HG03097 (cell line): ENCODE data around the gene BAHCC1.

Source experiments
- ATAC-seq: cut with Tn5 transposase; IDR thresholded peaks from one replicate; pipeline ENCODE4 v1.9.1; 2021; ENCODE audit not compliant: unreplicated experiment, low FRiP score

BAHCC1 gene

DNA sequence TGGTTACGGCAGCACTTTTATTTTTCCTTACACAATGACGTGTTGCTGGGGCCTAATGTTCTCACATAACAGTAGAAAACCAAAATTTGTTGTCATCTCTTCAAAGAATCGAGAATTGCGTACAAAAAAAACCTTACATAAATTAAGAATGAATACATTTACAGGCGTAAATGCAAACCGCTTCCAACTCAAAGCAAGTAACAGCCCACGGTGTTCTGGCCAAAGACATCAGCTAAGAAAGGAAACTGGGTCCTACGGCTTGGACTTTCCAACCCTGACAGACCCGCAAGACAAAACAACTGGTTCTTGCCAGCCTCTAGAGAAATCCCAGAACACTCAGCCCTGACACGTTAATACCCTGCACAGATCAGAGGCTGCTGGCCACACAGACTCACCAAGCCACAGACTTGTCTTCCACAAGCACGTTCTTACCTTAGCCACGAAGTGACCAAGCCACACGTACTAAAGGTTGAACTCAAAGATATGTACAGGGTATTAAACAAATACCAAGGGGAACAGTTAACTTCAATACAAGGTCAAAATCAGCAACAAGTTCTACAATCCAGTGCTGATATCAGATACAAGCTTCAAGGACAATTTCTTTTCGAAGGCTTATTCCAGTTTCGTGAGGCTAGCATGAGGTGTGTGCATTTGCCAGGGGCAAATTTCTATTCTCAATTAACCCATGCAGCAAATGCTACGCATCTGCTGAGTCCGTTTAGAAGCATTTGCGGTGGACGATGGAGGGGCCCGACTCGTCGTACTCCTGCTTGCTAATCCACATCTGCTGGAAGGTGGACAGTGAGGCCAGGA lies 114.9 kb downstream of the BAHCC1 start:
- no peak for ATAC-seq

GRCh38 chr17:81510785-81511553 lies 115.7 kb downstream of the BAHCC1 start:
- ATAC-seq: no peak

DNA sequence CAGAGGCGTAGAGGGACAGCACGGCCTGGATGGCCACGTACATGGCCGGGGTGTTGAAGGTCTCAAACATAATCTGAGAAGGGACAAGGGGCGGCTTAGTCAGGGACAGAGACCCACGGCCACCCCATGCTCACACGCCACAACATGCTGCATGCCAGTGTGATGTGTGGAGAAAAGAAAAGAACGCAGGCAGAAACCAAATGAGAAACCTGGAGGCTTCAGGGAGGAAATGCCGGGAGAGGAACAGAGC lies 116.2 kb downstream of the BAHCC1 start:
- no peak for ATAC-seq

- peak; percentile 8 for ATAC-seq
Measured at GRCh38 chr17:81511804-81512561, 116.7 kb downstream of the BAHCC1 start.

- peak; percentile 45 for ATAC-seq
Measured at GRCh38 chr17:81512562-81513371, 117.5 kb downstream of the BAHCC1 start, which contains the start of gene ACTG1. Gene ACTG1 (minus strand): TSS chr17:81512799. CDS start chr17:81512354, 445 bp downstream.

GRCh38 chr17:81513372-81513752 lies 118.1 kb downstream of the BAHCC1 start:
- ATAC-seq: no peak

DNA sequence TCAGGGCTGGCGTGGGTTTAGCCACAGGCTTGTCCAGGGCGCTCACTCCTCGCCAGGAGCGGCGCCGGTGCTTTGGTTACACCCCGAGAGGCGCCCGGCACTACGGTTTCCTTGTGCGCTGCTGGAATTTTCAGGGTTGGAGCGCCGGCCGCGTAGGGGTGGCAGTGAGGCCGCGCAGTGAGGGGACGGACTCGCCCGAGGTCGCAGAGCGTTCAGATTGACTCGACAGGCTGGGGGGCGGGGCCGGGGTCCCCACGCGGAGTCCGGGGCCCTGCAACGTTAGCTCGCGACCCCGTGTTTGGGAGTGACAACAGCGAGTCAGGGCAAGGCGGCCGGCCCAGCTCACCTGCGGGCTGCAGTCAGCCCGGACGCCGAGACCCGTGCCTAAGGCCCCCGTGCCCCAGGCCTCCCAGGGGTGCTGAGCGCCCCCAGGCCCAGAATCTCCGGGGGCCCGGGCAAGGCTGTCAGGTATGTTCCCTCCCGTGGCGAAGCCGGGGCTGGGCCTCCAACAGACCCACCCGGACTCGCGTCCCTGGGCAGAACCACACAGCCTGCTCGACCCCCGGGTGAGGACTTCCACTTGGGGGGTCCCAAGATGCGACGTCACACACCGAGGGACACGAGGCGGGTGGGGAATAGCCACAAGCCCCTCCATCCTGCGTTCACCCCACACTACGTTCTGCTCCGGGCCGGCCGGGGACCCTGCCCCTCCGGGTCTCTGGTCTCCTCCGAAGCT lies 118.7 kb downstream of the BAHCC1 start:
- ATAC-seq: no peak

- ATAC-seq: no peak
Measured at GRCh38 chr17:81514489-81514738, 119.2 kb downstream of the BAHCC1 start.

DNA sequence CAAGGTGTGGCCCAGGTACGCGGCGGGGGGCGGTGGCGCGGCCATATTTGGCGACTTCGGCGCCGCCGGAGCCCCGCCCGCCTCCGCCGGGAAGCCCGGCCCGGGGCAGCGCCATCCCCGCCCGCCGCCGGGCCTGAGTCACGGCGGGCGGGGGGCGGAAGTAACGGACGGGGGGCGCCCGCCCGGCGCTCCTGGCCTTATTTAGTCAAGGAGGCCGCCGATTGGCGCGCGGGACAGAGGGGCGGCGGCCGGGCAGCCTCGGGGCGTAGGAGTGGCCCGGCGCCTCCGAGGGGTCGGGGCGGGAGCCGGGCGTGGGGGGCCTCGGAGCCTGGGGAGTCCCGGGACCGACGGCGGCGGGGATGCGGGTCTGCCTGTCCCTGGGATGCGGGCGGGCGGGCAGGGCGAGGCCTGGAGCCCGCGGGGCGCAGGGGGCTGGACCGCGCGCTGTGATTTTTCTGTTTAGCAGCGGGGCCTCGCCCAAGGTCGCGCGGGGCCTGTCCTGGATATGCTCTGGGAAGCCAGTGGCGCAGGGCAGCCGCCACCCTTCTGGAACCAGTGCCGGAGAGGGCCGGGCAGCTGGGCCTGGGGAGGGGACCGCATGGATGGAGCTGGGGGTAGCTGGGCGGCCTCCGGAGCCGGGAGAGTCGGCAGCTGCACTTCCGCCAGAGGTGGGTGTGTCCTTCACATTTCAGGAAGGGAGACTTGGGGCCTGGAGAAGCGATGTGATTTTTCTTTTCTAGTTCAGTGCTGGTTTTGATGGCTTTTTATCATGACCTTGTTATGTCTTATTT lies 119.7 kb downstream of the BAHCC1 start:
- no peak for ATAC-seq

- ATAC-seq: no peak
Measured at GRCh38 chr17:81515530-81516041, 120.3 kb downstream of the BAHCC1 start.
